ENCODE measurements around the gene HNMT.
"Not testable (repeated sequence)": the region's sequence is repeated elsewhere in the genome, so short reads cannot be mapped to it uniquely, and the experiment has no call there.

HNMT gene

DNA sequence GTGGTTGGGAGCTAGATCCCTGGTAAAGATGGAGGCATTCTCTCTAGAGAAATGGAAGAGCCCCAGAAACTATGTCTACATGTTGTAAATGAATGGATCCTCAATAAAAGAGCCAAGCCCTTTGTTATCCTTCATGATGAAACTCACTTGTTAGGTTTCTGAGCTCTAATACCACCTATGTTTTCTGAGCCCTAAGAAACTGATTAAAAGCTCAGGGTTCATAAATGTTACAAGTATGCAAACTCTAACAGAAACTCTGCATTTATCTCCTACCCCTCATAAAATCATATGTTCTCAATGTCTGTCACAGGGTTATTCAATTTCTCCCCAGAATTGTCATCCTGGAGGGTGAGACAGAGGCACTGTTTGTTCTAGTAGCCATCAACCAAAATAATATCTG lies 18.0 kb upstream of the HNMT start:
- no peak for DNase-seq (ENCODE audit: low read depth)

DNA sequence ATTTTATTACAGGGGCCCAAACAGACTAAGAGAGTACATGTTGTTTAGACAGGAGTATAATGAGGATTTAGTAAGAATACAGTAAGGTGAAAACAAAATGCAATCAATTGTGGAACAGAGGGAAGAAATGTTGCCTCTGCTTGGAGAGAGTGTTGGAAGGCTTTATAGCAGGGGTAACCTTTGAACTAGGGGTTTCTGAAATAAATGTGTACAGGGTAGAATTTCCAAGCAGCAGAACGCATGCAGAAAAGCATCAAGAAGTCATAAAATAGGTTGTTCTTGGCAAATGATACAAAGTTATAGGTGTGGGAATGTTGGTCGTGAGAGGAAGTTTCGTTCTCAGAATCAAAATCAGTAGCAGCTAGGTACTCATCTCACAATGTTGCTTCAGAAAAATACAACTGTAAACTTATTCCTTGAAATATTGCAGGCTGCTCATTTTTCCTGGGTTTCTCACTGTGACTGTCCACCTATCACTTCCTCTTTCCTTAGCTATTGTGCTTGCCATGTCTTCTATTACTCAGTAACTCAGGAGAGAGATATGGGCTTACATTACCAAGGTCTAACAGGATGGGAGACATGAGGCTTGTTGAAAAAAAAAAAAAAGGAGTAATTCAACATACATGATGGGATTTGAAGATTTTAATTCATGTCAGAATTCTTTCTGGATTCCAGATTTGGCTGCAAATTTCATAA lies 17.1 kb upstream of the HNMT start:
- no peak for DNase-seq (ENCODE audit: low read depth)

DNA sequence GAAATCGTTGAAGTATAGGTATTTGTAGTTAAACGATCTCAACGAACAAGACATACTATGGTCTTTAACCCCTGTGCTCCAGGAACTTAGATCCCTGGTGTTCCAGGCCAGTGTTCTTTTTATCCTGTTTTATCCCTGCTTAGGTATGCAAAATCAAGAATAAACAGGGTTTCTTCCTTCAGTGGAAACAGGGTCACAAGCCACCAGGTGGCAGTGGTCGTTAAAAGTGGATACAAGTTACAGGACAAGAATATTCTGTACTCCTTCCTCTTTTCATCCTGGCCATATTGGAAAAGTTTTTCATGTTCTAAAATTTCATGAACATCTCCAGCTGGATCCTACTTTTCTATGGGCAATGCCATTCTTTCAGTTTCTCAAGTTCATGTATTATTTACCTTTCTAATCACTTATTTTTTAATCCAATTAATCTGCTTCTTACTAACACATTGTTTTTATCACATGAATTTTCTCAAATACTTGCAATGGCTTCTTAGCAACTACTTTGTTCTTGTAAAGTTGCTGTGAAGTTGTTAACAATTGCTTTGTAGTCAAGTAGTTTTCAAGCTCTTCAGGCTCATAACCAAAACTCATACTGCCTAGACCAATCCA lies 16.4 kb upstream of the HNMT start:
- peak; percentile 64 for DNase-seq (ENCODE audit: low read depth)

DNA sequence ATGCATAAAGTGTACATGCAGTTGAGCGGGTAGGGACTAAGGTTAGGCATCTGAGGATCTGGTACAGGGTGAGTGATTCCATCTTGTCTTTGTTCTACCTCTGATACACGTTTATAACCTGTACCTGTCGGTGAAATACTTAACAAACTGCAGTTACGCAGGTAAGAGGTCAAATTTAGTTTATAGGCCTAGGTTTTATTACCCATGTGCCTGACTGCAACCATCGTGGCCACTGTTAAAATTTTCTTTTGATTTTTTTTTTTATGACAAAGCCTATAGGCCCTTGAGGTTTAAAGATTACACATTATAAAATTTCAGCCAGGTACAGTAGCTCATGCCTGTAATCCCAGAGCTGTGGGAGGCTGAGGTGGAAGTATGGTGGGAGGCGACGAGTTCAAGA lies 15.4 kb upstream of the HNMT start:
- DNase-seq (ENCODE audit: low read depth): no peak

DNA sequence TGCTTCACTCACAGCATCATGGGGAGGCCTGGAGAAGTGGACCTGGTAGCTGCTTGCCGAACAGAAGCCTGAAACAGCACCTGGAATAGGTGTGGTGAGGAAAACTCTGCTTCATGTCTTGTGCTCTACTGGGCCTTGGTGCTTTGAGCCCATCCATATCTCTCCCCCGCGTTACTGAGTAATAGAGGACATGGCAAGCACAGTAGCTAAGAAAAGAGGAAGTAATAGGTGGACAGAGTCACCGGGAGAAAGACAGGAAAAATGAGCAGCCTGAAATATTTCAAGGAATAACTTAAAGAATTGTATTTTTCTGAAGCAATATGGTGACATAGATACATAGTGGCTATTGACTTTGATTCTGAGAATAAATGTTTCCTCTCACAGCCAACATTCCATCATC lies 14.0 kb upstream of the HNMT start:
- no peak for DNase-seq (ENCODE audit: low read depth)

DNA sequence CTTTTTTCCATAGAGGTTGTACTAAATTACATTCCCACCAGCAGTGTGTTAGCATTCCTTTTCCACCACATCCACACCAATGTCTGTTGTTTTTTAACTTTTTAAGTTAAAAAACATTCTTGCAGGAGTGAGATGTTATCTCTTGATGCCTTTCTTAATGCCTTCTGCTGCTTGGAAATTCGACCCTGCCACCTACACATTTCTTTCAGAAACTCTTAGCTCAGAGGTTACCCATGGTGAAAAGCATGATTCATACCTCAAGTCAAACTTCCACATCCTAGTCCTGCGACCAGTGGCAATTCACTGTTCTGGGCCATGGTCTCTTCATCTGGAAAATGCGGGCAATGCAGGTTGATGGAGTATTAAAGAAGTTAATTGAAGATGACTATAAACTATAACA lies 12.7 kb upstream of the HNMT start:
- DNase-seq (ENCODE audit: low read depth): no peak

DNA sequence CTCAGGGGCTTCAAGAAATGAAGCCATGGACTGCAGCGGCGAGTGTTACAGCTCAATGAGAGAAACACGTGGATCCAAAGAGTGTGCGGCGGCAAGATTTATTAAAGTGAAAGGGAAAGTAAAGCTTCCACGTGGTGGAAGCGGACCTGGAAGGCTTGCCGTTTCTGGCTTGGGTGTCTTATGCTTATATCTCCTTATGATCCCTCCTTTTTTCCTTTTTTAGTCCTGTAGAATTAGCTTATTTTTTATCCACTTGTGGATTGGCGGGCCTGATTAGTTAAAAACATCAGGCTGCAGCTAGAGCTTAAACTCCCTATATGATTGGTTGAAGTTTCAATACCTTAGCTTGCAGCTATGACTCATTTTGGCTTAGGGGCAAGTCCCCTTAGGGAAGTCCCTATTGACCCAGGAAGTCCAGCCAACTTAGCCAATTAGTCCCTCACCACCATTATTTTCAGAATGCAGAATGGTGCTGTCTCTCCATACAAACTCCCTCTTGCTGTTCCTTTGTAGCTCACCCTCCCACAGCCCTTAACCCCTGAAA lies 11.6 kb upstream of the HNMT start:
- DNase-seq (ENCODE audit: low read depth): no peak

DNA sequence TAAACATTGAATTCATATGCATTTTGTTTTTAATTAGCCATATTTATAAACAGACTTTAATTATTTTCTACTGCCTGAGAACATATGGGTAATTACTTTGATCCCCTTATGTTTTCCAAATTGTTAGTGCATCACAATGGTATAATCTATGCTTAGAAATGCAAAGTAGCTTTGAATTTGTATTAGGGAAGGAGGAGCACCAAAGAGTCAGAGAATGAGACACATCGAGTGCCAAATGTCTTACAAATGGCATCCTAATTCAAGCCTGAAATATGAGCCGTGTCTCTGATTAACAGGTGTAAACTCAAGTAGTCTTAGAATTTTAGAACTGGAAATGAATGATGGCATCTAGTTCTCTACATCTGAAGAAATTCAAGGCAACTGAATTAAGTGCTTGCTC lies 8.7 kb upstream of the HNMT start:
- DNase-seq (ENCODE audit: low read depth): no peak

DNA sequence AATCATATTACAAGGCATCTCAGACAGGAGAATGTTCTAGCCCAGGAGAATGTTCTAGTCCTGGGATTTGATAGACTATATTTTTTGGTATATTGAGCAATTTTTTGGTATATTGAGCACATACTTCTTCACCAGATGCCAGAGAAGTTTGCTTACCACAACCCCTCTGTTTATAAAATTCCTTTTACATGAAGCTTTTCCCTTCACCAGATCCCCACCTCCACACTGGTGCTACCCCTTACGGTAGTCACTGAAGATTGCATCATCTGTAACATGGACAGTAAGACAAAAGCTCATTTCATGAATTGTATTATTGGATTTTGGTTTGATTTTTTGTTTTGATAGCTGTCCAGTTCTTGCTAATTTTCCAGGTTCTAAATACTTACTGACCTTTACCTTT lies 7.2 kb upstream of the HNMT start:
- DNase-seq (ENCODE audit: low read depth): peak; percentile 88

DNA sequence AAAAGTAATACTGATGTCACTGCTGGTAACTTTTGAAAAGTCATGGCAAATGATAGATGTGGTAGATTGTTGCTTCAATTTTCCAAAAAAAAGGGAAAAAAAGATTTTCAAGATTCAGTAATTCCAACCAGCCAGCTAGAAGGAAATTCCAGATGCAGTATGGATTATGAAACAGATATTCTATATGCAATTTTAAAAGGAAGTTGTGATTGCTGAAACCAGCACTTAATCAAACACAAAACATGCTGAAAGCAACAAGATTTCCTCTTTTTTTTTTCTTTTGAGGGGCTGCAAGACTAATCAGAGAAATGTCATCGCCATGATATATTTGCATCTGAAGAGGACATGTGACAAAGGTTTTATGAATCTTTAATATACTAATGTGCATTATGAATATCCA lies 5.1 kb upstream of the HNMT start:
- no peak for DNase-seq (ENCODE audit: low read depth)

DNA sequence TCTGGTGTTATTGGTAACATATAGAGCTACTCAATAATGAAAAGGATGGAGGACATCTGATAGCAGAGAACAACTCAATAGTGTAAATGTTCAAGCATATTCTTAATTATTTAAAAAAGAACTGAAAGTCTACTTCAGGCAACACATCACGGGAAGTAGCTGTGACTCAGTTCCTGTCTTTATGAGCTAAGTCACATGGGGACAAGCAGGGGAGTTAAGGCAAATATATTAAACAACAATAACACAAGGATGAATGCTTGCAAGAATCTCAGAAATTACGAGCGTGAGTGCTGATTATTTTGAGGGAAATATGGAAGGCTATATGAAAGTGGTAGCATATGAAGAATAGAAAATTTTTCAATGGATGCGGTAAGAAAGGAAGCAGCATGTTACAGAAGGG lies 4.0 kb upstream of the HNMT start:
- DNase-seq (ENCODE audit: low read depth): no peak

DNA sequence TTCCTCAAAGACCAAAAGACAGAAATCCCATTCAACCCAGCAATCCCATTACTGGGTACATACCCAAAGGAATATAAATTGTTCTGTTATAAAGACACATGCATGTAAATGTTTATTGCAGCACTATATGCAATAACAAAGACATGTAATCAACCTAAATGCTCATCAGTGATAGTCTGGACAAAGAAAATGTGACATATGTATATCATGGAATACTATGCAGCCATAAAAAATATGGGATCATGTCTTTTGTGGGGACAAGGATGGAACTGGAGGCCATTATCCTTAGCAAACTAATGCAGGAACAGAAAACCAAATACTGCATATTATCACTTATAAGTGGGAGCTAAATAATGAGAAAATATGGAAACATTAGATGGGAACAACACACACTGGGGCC lies 2.7 kb upstream of the HNMT start:
- no peak for DNase-seq (ENCODE audit: low read depth)

DNA sequence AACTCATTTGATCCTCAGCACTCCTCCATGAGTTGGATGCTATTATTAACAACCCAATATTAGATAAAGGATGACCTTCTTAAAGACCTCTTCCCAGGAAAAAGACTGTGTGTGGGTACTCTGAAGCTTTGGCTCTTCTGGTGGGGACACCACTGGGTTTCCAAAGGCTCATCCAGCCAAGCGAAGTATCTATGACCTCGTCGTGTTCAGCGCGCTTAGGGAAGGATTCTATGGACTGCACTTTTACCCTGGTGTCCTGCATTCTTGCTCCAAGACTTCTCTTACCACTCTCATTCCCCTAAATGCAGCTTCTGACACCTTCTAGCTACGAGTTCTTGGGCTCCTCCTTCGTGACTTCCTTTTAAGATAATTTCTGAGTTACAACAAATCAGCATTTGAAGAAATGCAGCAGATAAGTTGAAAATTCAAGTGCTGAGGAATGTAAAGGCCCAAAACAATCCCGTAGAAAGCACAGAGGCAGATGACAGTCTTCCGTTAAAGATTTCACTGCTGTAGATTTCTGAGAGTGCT lies 673 bp upstream of the HNMT start:
- no peak for DNase-seq (ENCODE audit: low read depth)

DNA sequence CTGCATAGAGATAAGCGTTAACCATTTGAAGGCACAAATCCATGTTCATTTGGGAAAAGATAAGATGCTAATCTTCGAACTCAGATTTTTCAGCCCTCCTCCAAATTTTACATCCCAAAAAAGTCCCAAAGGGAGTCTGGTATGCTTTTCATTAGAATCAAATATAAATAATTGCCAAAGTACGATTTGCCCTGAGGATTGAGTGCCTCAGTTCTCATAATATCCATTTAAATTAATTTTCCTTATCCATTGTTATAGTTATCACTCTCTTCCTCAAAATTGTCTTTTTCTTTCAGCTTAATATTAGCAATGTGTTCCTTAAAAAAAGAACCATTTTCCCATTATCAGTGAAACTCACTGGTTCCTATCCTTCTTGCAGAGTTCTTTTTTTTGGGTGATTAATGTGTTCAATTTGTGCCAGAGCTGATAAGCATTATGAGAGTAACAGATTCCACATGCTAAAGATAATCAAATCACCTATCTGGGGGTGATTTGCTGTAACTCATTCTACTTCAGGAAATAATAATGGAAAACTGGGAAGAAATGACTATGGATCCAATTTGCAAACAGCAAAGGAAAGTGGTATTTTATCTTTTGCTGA lies 686 bp downstream of the HNMT start:
- DNase-seq (ENCODE audit: low read depth): no peak

DNA sequence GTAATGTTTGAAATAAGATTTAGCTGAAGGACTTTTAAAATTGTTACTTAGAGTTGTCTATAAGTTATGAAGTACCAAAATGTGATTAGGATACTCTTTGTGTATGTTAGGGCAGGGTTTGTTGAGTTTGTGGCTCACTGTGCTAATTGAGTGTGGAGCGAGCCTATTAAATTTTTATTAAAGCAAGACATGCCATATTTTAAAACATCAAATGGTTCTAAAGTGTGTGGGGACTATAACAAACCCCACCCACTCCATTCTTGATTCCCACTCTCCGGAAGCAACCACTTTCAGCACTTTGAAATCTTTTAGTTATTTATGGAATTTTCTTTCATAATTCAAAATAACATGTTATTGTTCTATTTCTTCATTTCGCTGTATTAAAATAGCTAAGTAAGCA lies 1.8 kb downstream of the HNMT start:
- DNase-seq (ENCODE audit: low read depth): no peak

DNA sequence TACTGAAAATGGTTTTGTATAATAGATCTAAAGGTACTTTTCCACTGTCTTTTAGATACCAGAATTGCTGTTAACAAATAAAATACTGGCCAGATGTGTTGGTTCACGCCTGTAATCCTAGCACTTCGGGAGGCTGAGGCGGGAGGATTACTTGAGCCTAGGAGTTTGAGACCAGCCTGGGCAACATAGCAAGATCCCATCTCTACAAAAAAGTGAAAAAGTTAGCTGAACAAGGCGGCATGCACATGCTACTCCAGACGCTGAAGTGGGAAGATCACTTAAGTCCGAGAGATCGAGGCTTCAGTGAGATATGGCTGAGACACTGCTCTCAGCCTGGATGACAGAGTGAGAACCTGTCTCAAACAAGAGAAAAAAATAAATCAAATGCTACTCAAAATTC lies 2.8 kb downstream of the HNMT start:
- DNase-seq (ENCODE audit: low read depth): no peak

DNA sequence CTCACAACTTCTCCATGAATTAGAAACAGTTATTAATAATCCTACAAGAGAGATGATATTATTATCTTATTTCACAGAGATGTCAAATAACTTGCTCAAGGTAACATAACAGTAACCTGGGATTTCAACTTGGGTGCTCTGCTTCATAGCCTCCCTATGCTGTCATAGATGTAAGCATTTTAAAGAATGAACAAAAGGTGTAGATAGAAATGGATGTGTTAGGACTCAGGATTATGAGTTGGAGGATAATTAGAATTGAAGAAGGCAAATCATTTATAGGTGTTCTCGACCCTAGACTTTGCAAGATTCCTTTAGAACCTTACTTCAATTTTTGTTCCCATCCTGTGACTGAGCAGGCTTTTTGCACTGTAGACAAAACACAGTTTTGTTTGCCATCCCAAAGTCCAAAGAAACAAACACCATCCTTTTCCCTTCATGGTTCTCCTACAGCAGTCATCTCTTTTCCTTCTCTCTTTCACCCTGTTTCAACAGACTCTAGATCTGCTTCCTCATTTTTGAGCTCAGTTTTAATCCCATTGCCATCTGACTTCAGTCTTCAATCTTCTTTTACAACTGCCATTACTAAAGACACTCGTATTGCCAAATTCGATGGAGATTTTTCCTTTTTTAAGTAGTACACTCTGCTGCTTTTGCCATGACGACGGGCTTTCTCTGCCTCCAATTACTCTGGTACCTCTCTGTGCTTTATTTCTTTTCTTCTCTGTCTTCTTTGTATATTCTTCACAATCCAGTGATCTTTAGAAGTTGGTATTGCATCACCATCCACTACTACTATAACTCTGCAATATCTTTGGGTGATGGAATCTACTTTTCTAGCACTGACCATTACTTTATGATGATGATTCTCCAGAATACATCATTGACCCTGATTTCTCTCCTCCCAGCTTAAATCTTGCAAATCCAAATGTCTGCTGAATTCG lies 4.5 kb downstream of the HNMT start:
- DNase-seq (ENCODE audit: low read depth): no peak

DNA sequence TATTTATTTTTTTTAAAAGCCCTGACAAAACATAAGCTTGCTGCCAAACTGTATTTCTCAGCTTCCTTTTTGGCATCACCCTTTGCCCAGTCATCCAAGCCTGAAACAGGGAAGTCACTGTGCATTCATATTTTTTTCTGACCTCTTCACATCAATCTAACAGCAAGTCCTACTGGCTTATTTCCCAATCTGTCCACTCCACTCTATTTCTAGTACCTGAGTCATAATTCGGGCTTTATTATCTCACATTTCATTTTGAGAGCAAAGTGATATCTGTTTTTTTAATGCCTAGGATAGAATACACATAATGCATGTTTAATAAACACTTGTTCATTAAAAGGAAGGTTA lies 5.1 kb downstream of the HNMT start:
- DNase-seq (ENCODE audit: low read depth): peak; percentile 88

DNA sequence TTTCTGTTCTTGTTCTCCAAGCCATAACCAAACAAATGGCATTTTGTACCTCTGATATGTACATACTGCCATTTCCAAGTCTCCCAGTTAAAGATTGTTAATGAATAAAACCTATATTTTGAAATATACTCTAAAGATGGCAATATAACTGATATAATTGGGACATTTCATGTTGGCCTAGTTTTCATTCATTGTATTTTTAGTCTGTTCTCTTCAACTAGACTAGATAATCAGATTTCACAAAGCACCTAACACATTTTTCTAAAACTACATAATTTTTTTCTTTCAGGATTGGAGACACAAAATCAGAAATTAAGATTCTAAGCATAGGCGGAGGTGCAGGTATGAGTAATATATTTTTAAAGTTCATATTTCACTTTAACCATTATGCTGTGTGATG lies 5.6 kb downstream of the HNMT start:
- no peak for DNase-seq (ENCODE audit: low read depth)

DNA sequence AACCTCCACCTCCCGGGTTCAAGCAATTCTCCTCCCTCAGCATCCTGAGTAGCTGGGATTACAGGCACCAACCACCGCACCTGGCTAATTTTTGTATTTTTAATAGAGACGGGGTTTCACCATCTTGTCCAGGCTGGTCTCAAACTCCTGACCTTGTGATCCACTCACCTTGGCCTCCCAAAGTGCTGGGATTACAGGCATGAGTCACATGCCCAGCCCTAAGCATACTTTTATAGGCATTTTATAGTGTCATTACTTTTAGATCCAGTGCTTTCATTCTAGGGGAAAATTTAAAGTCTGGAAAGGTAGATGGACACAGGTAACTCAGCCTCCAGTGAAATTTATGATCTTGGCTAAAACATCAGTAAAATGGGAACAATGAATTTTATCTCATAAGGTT lies 7.0 kb downstream of the HNMT start:
- not testable (repeated sequence) for DNase-seq (ENCODE audit: low read depth)

DNA sequence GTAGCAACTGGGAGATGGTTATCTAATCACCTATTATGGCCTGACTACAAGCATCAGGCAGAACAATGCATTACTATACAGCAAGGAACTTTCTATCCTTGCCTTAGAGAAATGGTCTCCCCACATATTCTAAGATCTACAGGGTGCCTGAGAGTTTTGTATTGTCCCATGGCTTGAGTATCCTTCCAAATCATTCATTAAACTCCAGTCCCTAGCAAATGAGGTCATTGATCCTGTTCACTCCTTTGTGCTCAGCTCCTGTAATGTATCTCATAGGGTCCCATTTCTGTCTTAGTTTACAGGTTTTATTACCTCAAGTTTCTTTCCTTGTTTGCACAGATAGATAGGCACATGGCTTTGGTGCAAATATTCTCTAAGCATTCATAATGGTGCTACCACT lies 9.0 kb downstream of the HNMT start:
- no peak for DNase-seq (ENCODE audit: low read depth)
